Vagina (tissue), 2 donors: ENCODE measurements around the gene PLEKHH1.

Source experiments
- CTCF ChIP-seq, 3 experiments: fragments of 450-650 bp in 2 of 3; fragments of 200-600 bp in 1 of 3; sonication (generic) in 1 of 3; IDR thresholded peaks; one replicate each; pipeline ENCODE4 v1.5.1; 2017 to 2019; ENCODE audit warnings: antibody characterized with exemption in 3 of 3, mild to moderate bottlenecking in 2 of 3, moderate library complexity in 2 of 3
- POLR2A ChIP-seq, 2 donors: fragments of 450-650 bp; IDR thresholded peaks; one replicate each; pipeline ENCODE4 v1.6.1; 2017; ENCODE audit warnings: antibody characterized with exemption in 2 of 2, mild to moderate bottlenecking in 2 of 2, moderate library complexity in 2 of 2
- POLR2AphosphoS5 ChIP-seq, 2 donors: sonication (generic); formaldehyde crosslinking; IDR thresholded peaks; one replicate each; pipeline ENCODE4 v1.9.0; 2017; ENCODE audit warnings: antibody characterized with exemption in 2 of 2, mild to moderate bottlenecking in 2 of 2, low read depth in 1 of 2; ENCODE audit not compliant: insufficient read depth in 1 of 2

GRCh38 chr14:67584978-67585377 is 51.9 kb downstream of the PLEKHH1 start:
- no peak for TF ChIP-seq CTCF (IDR thresholded peaks at IDR 0.05)
- no peak for TF ChIP-seq POLR2A (IDR thresholded peaks at IDR 0.05)
- no peak for TF ChIP-seq POLR2AphosphoS5 (IDR thresholded peaks at IDR 0.05; ENCODE audit: insufficient read depth in 1 of 2, low read depth in 1 of 2)
